WTC11 (cell line): Measurements from ENCODE around the gene MASP1.

Experiments used
- CREB1 ChIP-seq: sonication (generic); formaldehyde crosslinking; IDR thresholded peaks from 2 replicates; pipeline ENCODE4 v1.8.0; 2023; ENCODE audit warnings: mild to moderate bottlenecking, missing genetic modification reagents
- FOXJ3 ChIP-seq: sonication (generic); formaldehyde crosslinking; IDR thresholded peaks from 2 replicates; pipeline ENCODE4 v1.9.0; 2021; ENCODE audit warnings: missing genetic modification reagents, mild to moderate bottlenecking, borderline replicate concordance
- MXD4 ChIP-seq: fragments of 250-450 bp; sonication (Bioruptor Pico); IDR thresholded peaks from 2 replicates; pipeline ENCODE4 v1.8.0; 2021; ENCODE audit warnings: mild to moderate bottlenecking, moderate library complexity, borderline replicate concordance
- TP53 ChIP-seq: sonication (generic); formaldehyde crosslinking; IDR thresholded peaks from 2 replicates; pipeline ENCODE4 v1.8.1; 2023; ENCODE audit warnings: mild to moderate bottlenecking, missing genetic modification reagents
- ZBTB21 ChIP-seq: sonication (generic); formaldehyde crosslinking; IDR thresholded peaks from 2 replicates; pipeline ENCODE4 v1.8.1; 2023; ENCODE audit warnings: mild to moderate bottlenecking, missing genetic modification reagents, borderline replicate concordance
- ZNF232 ChIP-seq: sonication (generic); formaldehyde crosslinking; IDR thresholded peaks from 2 replicates; pipeline ENCODE4 v1.8.0; 2022; ENCODE audit warnings: mild to moderate bottlenecking, missing genetic modification reagents
- TF ChIP-seq, protein P1 (sequence below): fragments of 200-600 bp; IDR thresholded peaks from 2 replicates; pipeline ENCODE4 v1.8.0; 2022; ENCODE audit warnings: antibody characterized with exemption
- TF ChIP-seq, protein P2 (sequence below): sonication (generic); formaldehyde crosslinking; IDR thresholded peaks from 2 replicates; pipeline ENCODE4 v1.8.1; 2022; ENCODE audit warnings: mild to moderate bottlenecking, moderate library complexity, missing genetic modification reagents
- TF ChIP-seq, protein P3 (sequence below): sonication (generic); formaldehyde crosslinking; IDR thresholded peaks from 2 replicates; pipeline ENCODE4 v1.8.0; 2022; ENCODE audit warnings: mild to moderate bottlenecking, missing genetic modification reagents
- TF ChIP-seq, protein P4 (sequence below): sonication (generic); formaldehyde crosslinking; IDR thresholded peaks from 2 replicates; pipeline ENCODE4 v1.8.0; 2022; ENCODE audit warnings: mild to moderate bottlenecking, missing genetic modification reagents
- TF ChIP-seq, protein P5 (sequence below): sonication (generic); formaldehyde crosslinking; IDR thresholded peaks from 2 replicates; pipeline ENCODE4 v1.8.1; 2023; ENCODE audit warnings: mild to moderate bottlenecking, missing genetic modification reagents, moderate library complexity

DNA sequence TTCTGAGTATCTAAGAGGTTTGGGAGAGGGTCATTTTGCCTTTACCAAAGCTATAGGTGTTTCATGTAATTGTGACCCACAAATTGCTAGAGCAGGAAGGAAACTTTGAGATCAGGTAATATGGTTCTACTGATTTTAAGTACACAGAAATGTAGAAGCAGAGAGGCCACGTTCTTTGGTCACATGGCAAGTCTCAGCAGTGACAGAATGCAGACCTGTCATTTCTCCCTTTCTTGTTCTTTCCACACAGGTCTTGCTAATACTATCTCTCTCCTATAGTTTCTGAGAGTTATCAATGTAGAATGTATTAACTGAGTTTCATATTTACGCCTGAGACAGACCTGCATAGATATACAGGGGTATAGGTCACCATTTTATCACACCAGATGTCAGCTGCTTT lies 105.2 kb downstream of the MASP1 start:
- TF ChIP-seq TP53 (CRISPR knock-in tag) (no peak), CREB1 (CRISPR knock-in tag) (no peak), FOXJ3 (no peak), ZNF232 (CRISPR knock-in tag) (0 out of 2 replicates have a peak, but pooled peaks have one; percentile 7), MXD4 (CRISPR knock-in tag) (no peak), ZBTB21 (no peak)
- TF ChIP-seq, protein P1, sequence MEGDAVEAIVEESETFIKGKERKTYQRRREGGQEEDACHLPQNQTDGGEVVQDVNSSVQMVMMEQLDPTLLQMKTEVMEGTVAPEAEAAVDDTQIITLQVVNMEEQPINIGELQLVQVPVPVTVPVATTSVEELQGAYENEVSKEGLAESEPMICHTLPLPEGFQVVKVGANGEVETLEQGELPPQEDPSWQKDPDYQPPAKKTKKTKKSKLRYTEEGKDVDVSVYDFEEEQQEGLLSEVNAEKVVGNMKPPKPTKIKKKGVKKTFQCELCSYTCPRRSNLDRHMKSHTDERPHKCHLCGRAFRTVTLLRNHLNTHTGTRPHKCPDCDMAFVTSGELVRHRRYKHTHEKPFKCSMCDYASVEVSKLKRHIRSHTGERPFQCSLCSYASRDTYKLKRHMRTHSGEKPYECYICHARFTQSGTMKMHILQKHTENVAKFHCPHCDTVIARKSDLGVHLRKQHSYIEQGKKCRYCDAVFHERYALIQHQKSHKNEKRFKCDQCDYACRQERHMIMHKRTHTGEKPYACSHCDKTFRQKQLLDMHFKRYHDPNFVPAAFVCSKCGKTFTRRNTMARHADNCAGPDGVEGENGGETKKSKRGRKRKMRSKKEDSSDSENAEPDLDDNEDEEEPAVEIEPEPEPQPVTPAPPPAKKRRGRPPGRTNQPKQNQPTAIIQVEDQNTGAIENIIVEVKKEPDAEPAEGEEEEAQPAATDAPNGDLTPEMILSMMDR = no peak
- TF ChIP-seq, protein P2, sequence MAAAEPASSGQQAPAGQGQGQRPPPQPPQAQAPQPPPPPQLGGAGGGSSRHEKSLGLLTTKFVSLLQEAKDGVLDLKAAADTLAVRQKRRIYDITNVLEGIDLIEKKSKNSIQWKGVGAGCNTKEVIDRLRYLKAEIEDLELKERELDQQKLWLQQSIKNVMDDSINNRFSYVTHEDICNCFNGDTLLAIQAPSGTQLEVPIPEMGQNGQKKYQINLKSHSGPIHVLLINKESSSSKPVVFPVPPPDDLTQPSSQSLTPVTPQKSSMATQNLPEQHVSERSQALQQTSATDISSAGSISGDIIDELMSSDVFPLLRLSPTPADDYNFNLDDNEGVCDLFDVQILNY (CRISPR knock-in tag) = no peak
- TF ChIP-seq, protein P3, sequence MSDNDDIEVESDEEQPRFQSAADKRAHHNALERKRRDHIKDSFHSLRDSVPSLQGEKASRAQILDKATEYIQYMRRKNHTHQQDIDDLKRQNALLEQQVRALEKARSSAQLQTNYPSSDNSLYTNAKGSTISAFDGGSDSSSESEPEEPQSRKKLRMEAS (CRISPR knock-in tag) = no peak
- TF ChIP-seq, protein P4, sequence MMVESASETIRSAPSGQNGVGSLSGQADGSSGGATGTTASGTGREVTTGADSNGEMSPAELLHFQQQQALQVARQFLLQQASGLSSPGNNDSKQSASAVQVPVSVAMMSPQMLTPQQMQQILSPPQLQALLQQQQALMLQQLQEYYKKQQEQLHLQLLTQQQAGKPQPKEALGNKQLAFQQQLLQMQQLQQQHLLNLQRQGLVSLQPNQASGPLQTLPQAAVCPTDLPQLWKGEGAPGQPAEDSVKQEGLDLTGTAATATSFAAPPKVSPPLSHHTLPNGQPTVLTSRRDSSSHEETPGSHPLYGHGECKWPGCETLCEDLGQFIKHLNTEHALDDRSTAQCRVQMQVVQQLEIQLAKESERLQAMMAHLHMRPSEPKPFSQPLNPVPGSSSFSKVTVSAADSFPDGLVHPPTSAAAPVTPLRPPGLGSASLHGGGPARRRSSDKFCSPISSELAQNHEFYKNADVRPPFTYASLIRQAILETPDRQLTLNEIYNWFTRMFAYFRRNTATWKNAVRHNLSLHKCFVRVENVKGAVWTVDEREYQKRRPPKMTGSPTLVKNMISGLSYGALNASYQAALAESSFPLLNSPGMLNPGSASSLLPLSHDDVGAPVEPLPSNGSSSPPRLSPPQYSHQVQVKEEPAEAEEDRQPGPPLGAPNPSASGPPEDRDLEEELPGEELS (CRISPR knock-in tag) = no peak
- TF ChIP-seq, protein P5, sequence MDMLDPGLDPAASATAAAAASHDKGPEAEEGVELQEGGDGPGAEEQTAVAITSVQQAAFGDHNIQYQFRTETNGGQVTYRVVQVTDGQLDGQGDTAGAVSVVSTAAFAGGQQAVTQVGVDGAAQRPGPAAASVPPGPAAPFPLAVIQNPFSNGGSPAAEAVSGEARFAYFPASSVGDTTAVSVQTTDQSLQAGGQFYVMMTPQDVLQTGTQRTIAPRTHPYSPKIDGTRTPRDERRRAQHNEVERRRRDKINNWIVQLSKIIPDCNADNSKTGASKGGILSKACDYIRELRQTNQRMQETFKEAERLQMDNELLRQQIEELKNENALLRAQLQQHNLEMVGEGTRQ (CRISPR knock-in tag) = no peak
